Jurkat, Clone E6-1 (cell line): ENCODE results near the gene COLGALT1.
"Not testable (repeated sequence)": the region's sequence is repeated elsewhere in the genome, so short reads cannot be mapped to it uniquely, and the experiment has no call there.

ENCODE experiments used
- DNase-seq: peaks from one replicate; pipeline ENCODE4 v3.0.0-alpha.2; 2011; ENCODE audit warnings: low read depth, low spot score
- H3K4me3 ChIP-seq: 2 replicates; pipeline ENCODE4 v1.5.1; 2011; ENCODE audit warnings: mild to moderate bottlenecking, low read length, control low read depth, moderate library complexity

COLGALT1 gene

DNA sequence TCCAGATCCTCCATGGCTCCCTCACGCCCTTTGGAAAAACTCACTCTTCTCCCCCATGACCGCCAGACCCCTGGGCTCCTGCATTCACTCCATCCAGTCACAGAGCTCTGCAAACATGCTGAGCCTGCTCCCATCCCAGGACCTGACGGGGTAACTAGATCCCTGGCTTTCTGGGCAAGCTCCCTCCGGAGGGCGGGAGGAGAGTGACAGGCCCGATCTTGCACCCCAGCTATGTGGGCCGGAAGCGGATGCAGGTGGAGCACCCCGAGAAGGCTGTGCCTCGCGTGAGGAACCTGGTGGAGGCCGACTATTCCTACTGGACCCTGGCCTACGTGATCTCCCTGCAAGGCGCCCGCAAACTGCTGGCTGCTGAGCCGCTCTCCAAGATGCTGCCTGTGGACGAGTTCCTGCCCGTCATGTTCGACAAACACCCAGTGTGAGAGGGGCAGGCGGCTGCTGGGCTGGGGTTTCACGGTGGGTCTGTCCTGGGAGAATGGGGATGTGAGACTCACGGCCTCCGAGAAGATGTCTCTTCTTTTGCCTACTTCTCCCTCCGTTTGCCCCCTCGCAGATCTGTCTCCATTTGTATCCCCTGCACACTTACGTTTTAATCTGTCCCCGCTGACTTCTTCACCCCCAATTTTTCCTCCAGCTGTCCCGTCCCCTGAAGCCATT lies 25.2 kb downstream of the COLGALT1 start:
- DNase-seq: no peak
- no peak overlapping the region for H3K4me3 ChIP-seq

DNA sequence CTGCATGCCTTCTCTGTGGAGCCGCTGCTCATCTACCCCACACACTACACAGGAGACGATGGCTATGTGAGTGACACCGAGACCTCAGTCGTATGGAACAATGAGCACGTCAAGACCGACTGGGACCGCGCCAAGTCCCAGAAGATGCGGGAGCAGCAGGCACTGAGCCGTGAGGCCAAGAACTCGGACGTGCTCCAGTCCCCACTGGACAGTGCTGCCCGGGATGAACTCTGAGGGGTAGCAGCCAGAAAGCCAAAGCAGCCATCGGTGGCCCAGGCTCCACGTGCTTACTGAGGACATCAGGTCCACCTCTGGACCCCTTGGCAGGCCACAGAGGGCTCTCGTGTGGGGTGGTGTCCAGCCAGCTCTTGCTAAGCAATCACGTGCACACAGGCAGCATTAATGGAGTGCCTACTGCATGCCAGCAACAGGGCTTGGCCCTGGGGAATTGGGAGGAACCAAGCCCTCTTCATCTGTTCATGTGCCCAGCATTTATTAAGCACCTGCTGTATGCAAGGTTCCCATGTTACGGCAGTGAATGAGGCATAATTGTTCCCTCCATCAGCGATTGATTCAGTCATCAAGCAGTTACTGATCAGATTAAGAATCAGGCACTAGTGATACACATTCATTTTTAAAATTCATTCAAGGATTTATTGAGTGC lies 25.9 kb downstream of the COLGALT1 start:
- H3K4me3 ChIP-seq: no peak overlapping the region
- DNase-seq: no peak

DNA sequence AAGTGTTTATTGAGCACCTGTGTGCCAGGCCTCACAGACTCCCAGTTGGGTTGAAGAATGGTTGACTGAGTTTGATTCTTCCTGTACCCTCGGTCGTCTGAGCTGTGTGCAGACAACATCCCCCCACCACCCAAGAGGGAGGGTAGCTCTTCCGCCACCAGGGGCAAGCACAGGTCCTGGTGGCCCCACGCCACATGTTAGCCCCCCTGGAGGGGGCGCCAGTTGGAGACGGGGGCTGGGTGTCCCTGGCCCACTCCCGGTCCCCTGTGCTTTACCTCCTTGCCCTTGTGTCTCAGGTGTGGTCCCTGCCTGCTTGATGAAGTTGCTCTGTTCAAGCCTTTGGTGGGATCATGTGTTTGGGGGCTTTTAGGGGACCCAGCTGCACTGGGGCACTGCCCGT lies 27.2 kb downstream of the COLGALT1 start:
- no peak for DNase-seq
- no peak overlapping the region for H3K4me3 ChIP-seq

DNA sequence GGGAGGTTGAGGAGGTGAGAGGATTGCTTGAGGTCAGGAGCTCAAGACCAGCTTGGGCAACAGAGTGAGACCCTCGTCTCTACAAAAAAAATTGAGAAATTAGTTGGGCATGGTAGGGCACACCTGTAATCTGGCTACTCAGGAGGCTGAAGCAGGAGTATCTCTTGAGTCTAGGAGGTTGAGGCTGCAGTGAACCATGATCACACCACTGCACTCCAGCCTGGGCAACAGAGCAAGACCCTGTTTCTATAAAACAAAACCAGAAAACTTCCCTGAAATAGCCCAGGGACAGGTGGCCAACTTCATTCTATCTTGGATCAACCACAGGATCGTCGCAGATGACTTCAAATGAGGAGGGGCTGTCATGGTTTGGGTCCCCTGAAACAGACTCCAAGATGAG lies 28.7 kb downstream of the COLGALT1 start:
- no peak overlapping the region for H3K4me3 ChIP-seq
- no peak for DNase-seq

DNA sequence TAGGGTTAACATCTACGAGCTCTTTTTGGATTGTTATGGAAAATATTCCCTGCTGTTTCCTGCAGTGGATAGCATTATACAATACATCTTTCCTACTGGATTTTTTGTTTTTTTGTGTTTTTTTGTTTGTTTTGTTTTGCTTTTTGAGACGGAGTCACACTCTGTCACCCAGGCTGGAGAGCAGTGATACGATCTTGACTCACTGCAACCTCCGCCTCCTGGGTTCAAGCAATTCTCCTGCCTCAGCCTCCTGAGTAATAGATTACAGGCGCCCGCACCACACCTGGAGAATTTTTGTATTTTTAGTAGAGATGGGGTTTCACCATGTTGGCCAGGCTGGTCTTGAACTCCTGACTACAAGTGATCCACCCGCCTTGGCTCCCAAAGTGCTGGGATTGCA lies 29.9 kb downstream of the COLGALT1 start:
- not testable (repeated sequence) for DNase-seq

DNA sequence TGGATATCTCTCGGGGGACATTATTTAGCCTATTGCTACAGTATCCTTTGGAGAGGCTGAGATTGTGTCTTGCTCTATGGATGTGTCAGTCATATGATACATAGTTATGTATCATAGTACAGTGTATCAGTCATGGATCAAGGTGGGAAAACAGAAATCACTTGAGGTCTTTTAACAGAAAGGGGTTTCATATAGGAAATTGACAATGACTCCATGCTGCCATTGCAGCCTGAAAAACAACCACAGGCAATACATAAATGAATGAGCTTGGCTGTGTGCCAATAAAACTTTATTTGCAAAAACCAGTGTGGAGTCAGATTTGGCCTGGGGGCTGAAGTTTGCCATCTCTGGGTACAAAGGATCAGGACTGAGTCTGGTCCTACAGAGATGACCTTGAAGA lies 35.4 kb downstream of the COLGALT1 start:
- no peak for DNase-seq

More for the DNA sequence above, 29.9 kb downstream of the COLGALT1 start:
- H3K4me3 ChIP-seq: not testable (repeated sequence)

DNA sequence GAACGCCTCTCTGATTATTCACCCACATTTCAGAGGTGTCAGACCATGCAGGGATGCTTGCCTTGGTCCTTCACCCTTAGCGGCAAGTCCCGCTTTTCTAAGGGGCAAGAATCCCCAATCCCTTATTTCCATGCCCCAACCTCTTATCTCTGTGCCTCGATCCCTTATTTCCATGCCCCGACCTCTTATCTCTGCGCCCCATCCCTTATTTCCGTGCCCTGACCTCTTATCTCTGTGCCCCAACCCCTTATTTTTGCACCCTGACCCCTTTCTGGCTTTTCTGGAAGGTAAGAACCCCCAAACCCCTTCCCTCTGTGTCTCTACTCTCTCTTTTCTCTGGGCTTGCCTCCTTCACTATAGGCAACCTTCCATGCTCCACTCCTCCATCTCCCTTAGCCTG lies 38.8 kb downstream of the COLGALT1 start:
- H3K4me3 ChIP-seq, DNase-seq: not testable (repeated sequence)

More for the DNA sequence above, 35.4 kb downstream of the COLGALT1 start:
- no peak overlapping the region for H3K4me3 ChIP-seq

DNA sequence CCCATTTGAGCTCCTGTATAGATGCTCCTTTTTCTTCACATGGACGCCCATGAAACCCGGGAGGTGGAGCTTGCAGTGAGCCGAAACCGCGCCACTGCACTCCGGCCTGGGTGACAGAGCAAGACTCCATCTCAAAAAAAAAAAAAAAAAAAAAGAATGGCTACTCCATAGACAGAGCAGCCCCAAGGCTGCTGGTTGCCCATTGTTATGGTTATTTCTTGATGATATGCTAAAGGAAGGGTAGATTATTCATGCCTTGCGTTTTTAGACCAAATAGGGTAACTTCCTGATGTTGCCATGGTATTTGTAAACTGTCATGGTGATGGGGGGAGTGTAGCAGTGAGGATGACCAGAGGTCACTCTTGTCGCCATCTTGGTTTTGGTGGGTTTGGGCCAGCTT lies 42.6 kb downstream of the COLGALT1 start:
- DNase-seq, H3K4me3 ChIP-seq: not testable (repeated sequence)

DNA sequence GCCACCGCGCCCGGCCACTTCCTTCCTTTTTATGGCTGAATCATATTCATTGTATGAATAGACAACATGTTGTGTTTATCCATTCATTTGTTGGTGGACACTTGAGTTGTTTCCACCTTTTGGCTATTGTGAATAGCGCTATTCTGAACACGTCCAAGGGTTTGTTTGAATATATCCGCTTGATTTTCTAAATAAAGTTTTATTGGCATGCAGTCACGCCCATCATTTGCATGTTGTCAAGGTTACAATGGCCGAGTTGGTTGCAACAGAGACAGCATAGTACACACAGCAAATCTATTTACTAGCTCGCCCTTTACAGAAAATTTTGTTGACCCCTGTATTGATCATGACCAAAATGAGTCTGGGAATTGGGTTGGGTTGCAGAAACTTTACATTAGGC lies 43.5 kb downstream of the COLGALT1 start:
- no peak for DNase-seq
- no peak overlapping the region for H3K4me3 ChIP-seq

DNA sequence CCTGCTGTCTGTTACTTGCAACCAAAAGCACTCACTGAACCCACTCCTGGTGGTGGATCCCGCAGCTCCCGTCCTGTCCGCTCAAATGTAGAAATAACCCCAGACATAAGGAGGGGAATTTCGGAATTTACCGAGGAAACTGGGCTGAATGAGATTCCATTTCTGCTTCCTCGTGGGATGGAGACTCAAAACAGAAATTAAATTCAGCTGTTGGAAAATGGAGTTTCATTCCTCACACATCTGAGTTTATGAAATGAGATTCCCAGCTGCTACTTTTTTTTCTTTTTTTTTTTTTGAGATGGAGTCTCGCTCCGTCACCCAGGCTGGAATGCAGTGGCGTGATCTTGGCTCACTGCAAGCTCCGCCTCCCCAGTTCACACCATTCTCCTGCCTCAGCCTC lies 44.3 kb downstream of the COLGALT1 start:
- no peak for DNase-seq
- H3K4me3 ChIP-seq: no peak overlapping the region

DNA sequence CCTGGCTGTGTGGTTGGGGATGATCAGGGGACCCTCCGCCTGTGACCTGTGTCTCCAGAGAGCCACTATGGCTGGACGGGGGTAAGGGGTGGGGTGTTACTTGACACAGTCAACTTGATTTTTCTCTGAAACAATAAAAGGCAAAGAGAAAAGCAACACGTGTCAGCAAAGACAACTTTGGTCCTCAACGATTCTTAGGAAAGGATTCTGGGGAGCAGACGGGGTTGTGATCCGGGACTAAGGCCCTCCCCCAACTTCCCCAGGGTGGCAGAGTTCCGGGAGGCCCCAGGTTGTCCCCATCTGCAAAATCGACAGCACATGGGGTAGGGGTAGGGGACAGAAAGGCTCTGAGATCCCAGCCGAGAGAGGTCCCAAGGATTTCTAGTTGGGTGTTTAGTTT lies 46.2 kb downstream of the COLGALT1 start:
- DNase-seq: no peak
- H3K4me3 ChIP-seq: no peak overlapping the region

DNA sequence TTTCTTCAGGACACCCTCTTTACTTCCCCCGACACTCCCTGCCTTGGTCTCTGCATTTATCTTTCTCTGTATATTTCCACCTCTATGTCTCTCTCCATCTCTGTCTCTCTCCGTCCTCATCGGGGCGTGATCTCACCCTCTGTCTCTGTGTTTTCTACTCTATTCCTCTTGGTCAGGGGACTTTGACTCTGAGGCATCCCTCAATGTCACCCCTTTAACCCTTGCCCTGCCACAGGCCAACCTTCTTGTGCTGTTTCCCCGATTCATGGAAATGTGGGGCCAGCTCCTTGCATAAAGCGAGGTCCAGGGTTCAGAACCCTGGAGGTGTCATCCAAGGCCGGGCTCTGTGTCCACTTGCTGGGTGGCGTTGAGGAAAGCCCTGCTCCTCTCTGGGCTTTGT lies 46.8 kb downstream of the COLGALT1 start:
- no peak for DNase-seq
- H3K4me3 ChIP-seq: no peak overlapping the region

DNA sequence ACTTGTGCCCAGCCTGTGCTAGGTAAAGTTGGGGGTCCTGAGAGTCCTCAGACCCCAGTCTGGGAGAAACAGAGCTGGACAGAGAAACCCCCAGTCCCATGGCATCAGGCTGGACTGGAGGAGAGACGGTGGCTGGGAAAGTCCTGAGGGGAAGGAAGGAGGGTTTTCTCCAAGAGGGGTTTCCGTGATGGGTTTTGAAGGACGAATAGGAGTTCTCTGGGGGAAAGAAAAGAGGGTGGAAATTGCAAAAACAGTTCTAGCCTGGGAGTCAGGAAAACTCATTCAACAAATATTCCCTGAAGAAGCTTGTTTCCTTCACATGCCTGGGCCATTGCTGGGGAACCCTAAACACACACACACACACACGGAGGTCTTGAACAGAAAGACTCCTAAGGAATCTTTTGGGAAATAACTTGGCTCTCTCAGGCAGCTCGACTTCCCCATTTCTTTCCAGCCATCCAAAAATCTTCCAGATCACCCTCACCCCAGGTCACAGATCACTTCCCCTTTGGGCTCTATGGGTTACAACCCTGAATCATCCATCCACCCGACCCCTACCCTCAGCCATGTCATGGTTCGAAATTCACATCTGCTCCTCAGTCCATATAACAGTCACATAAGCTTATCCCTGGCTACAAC lies 47.5 kb downstream of the COLGALT1 start:
- no peak for DNase-seq
- H3K4me3 ChIP-seq: no peak overlapping the region

DNA sequence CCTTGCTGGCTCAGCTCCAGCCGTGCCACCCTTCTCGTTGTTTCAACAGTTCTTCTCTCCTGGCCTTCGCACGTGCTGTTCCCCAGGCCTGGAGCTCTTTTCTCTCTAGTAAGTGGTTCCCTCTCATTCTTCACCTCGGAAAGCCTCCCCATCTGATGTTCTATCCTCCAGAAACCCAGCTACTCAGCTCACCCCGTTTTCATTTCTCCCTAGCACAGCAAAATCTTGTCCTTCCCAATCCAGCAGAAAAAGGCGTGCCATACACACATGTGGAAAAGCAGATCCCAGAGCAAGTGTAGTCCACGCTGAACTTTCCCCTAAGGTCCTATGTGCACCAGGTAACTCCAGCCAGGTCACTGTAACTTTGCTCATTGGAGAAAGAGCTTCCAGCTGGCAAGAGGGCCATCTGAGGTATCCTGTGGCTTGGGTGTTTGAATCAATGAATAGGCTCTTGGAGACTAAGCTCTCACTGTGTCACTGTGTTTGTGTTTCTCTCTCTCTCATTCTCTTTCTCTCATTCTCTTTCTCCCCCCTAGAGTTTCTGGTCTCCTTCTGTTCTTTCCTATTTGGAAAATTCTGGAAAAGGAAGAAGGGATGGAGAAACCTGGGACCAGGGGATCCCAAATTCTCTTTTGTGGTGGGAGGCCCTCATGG lies 49.0 kb downstream of the COLGALT1 start:
- no peak overlapping the region for H3K4me3 ChIP-seq
- no peak for DNase-seq

DNA sequence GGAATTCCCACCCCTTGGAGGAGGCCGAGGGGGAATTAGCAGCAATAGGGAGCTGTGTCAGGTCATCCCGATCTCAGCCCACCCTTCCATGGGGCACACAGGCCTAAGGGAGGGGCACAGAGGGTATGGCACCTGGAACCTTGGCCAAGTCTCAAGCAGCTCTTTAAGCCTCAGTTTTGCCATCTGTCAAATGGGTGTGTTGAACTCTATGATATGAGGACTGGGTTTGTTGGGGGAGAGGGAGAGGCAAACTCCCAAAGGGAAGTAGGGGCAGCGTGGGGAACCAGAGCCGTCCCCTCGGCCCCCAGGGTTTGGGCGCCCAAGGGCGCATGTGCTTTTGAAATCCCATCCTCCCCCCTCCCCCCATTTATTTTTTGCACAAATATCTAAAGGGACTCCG lies 49.7 kb downstream of the COLGALT1 start:
- DNase-seq: no peak
- peak overlapping the region; percentile 52; the same call in 1 of the 2 replicates for H3K4me3 ChIP-seq

DNA sequence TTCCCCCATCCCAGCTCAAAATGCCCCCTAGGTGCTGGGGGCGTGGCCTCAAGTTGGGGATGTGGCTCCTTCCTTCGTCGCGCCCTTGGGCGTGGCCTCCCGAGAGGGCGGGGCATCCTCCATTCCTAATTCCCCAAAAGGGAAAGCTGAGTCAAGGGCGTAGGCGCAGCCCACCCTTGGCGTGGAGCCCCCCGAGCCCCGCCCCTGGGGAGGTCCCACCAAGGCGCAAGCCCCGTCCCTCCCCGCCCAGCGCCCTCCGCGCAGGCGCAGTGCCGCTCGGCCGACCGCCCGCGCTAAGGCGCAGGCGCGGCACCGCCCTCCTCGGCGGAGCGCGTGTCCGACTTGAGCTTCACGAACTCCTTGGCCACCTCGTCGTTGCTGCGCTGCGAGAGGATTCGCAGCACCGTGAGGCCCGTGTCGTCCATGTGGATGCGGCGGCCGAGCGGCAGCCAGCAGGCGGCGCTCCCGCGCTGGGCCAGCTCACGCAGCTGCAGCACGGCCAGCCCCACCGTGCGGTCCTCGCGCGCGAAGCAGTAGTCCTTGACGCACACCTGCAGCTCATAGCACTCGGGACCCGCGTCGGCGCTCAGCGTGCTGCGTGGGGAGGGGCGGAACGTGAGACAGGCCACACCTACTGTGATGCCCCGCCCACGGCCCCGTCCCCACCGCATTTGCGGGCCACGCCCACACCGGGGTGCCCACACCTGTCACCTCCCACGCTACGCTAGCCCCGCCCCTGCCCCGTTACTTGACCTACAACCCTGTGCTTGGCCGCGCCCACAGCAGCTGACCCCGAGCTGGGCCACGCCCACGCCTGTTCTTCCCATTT lies 50.5 kb downstream of the COLGALT1 start:
- peak; percentile 87 for DNase-seq
- H3K4me3 ChIP-seq: peak overlapping the region; percentile 52

DNA sequence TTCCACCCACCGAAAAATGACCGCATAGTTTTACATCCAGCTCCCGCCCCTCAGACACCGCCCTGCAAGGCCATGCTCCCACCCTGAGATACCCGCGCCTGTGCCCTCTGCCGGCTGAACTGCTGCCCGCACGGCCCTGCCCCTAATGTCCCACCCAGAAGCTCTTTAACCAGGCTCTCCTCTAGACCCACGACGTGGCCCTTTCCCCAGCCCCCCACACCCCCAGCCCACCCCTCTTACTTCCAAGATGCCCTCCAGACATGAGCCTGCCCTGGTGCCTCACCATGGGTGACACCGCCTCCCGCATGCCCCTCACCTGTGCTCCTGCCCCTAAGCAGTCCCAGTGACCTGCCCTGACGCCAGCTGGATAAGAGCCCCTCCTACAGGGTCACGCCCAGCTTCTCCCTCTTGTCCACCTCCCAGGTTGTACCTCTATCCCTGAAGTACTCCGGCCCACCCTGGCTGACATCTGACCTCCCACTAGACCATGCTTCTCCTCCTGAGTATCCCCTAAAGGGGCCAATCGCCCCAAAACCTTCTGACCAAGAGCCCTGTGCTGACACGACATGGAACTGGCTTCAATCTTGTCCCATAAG lies 51.2 kb downstream of the COLGALT1 start:
- peak overlapping the region; percentile 52 for H3K4me3 ChIP-seq
- no peak for DNase-seq

DNA sequence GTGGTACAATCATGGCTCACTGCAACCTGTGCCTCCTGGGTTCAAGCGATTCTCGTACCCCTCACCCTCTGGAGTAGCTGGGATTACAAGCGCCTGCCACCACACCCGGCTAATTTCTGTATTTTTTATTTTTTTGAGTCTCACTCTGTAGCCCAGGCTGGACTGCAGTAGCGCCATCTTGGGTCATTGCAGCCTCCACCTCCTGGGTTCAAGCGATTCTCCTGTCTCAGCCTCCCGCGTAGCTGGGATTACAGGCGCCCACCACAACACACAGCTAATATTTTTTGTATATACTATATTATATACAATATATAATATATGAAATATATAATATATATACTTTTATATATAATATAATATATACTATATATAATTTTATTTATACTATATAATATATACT lies 52.5 kb downstream of the COLGALT1 start:
- no peak for DNase-seq

DNA sequence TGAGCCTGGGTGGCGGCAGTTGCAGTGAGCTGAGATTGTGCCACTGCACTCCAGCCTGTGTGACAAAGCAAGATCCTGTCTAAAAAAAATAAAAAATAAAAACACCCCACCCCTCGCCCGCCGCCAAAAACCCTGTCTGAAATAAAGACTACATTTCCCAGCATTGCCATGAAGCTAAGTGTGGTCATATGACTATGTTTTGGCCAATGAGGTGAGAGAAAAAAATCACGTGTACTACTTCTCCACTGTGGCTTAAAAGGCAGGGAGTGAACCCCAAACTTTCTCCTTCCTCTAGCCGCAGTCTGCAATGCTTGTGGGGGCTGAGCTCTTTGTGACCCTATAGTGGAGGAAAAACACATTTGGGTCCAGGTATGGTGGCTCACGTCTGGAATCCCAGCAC lies 54.9 kb downstream of the COLGALT1 start:
- H3K4me3 ChIP-seq: no peak overlapping the region
- peak; percentile 68 for DNase-seq

More for the DNA sequence above, 52.5 kb downstream of the COLGALT1 start:
- no peak overlapping the region for H3K4me3 ChIP-seq
